CD4-positive, CD25-positive, alpha-beta regulatory T cell (primary cell): ENCODE data around the gene EEF1AKMT1. TPM values are rescaled to one million over a fixed set of nuclear protein-coding genes. Genes with fewer than 3 reads are reported as not detected.

Experiments used
- ATAC-seq, 2 donors: fragments of 150-1000 bp; cut with Tn5 transposase; one replicate each; pipeline ENCODE4 v1.10.0; 2021; ENCODE audit warnings: low read depth in 2 of 2, moderate number of reproducible peaks in 2 of 2, moderate library complexity in 1 of 2
- DNase-seq, 3 donors: peaks; one replicate each; pipeline versions ENCODE4 v3.0.0 to v3.0.0-alpha.2; 2012 to 2022; ENCODE audit warnings: mixed read lengths in 1 of 3
- H3K27ac ChIP-seq: one replicate; pipeline ENCODE4 v1.7.0; 2013; ENCODE audit warnings: mild to moderate bottlenecking, low read length; ENCODE audit not compliant: insufficient read depth, poor library complexity, severe bottlenecking
- H3K27me3 ChIP-seq: one replicate; pipeline ENCODE4 v1.7.0; 2013; ENCODE audit warnings: low read length; ENCODE audit not compliant: control insufficient read depth, insufficient read depth
- H3K36me3 ChIP-seq: one replicate; pipeline ENCODE4 v1.7.0; 2013; ENCODE audit warnings: mild to moderate bottlenecking, low read length, moderate library complexity; ENCODE audit not compliant: control insufficient read depth, insufficient read depth
- H3K4me1 ChIP-seq: 2 replicates; pipeline ENCODE4 v1.7.0; 2013; ENCODE audit warnings: mild to moderate bottlenecking, low read length; ENCODE audit not compliant: insufficient read depth, control insufficient read depth, poor library complexity, severe bottlenecking
- H3K4me3 ChIP-seq: one replicate; pipeline ENCODE4 v1.7.0; 2013; ENCODE audit warnings: low read depth, mild to moderate bottlenecking, low read length, moderate library complexity
- H3K9me3 ChIP-seq, 2 experiments: 1 replicate in 1 of 2; 2 replicates in 1 of 2; pipeline ENCODE4 v1.7.0; 2013; ENCODE audit warnings: low read length in 2 of 2, mild to moderate bottlenecking in 1 of 2, moderate library complexity in 1 of 2; ENCODE audit not compliant: control insufficient read depth in 2 of 2
- H3K27ac Mint-ChIP-seq, 3 donors: one replicate each; pipeline ENCODE4 v1.8.0; 2020 to 2022; ENCODE audit warnings: mild to moderate bottlenecking in 3 of 3, mixed read lengths in 3 of 3, moderate library complexity in 2 of 3
- H3K27me3 Mint-ChIP-seq: one replicate; pipeline ENCODE4 v1.8.0; 2022; ENCODE audit warnings: mild to moderate bottlenecking, mixed read lengths
- H3K36me3 Mint-ChIP-seq: one replicate; pipeline ENCODE4 v1.8.0; 2020; ENCODE audit warnings: mixed read lengths
- H3K4me1 Mint-ChIP-seq, 4 donors: one replicate each; pipeline ENCODE4 v1.8.0; 2020 to 2022; ENCODE audit warnings: mixed read lengths in 4 of 4, mild to moderate bottlenecking in 1 of 4
- H3K4me3 Mint-ChIP-seq, 4 donors: one replicate each; pipeline ENCODE4 v1.8.0; 2020 to 2022; ENCODE audit warnings: mild to moderate bottlenecking in 4 of 4, mixed read lengths in 4 of 4, moderate library complexity in 3 of 4
- H3K9me3 Mint-ChIP-seq, 7 donors: one replicate each; pipeline ENCODE4 v1.8.0; 2020 to 2022; ENCODE audit warnings: mixed read lengths in 7 of 7, mild to moderate bottlenecking in 3 of 7, moderate library complexity in 2 of 7
- polyA plus RNA-seq, 4 donors: library from polyadenylated mRNA; unstranded; fragments of 300-500 nt; fragmentation: Illumina TruSeq; gene quantifications; one replicate each; pipeline ENCODE4 v1.2.3, GENCODE V29; 2021
- total RNA-seq: library from RNA; stranded (reverse); gene quantifications from one replicate; pipeline ENCODE4 v1.2.3, GENCODE V29; 2022

Gene EEF1AKMT1
- total and polyA plus RNA-seq, 5 donors from 2014 or later = 3.0 to 22.4 (median 15.5) TPM

DNA sequence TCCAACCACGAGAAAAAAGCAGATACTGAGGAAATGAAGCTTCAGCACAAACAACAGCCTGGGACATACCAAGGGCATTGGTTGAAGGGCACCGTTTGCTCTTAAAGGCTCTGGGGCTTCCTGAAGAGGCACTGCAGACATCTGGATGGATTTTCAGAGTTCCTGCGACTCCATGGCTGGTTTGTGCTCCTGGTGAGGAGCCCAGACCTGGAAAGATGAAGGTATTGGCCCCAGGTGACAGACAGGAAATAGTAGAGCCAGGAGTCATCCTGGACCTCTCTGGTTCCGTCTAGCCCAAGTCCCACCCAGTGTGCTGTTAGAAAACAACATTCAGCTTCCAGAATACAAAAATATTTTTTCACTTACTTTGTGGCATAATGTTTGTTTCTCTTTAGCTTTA is 64.0 kb downstream of the EEF1AKMT1 start:
- Mint-ChIP-seq H3K4me1 (peaks cover 4 to 9% (median 8%) of the 10 kb centered on the region in 4 donors), H3K27ac (no peak overlapping the region), H3K4me3 (no peak overlapping the region), H3K9me3 (peaks cover 0 to 4% (median 0%) of the 10 kb centered on the region in 7 donors), H3K36me3 (no peaks in the 10 kb centered on the region), H3K27me3 (peaks cover 20% of the 10 kb centered on the region)
- DNase-seq (no peak), ATAC-seq (no peak)
- peaks cover 6% of the 10 kb centered on the region for H3K4me1 ChIP-seq
- H3K27me3 ChIP-seq = no peaks in the 10 kb centered on the region
- no peak overlapping the region for H3K4me3 ChIP-seq
- H3K27ac ChIP-seq = no peak overlapping the region
- H3K36me3 ChIP-seq = no peaks in the 10 kb centered on the region
- no peaks in the 10 kb centered on the region for H3K9me3 ChIP-seq

DNA sequence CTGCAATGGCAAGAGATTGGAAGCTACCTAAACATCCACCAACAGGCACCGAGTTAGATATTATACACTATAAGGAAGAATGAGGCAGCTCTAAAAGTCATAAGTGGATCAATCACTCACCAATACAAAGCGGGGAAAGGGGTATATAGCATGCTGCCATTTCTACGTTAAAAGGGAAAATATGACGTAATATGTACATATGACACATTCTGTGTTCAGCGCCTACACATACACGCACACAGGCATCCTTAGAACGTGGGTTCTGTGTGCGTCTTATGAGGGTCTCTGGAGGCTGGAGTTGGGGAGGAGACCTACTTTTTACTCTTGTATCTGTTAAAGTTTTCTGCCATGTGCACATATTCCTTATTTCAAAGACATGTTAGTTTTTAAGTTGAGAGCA is 64.4 kb downstream of the EEF1AKMT1 start:
- H3K4me1 Mint-ChIP-seq = peaks cover 4 to 11% (median 9%) of the 10 kb centered on the region in 4 donors
- Histone ChIP-seq H3K9me3 (no peaks in the 10 kb centered on the region), H3K27ac (no peak overlapping the region), H3K4me1 (peaks cover 6% of the 10 kb centered on the region), H3K4me3 (no peak overlapping the region), H3K36me3 (no peaks in the 10 kb centered on the region), H3K27me3 (no peaks in the 10 kb centered on the region)
- H3K9me3 Mint-ChIP-seq = peaks cover 0 to 4% (median 0%) of the 10 kb centered on the region in 7 donors
- DNase-seq (no peak), ATAC-seq (no peak)
- H3K36me3 Mint-ChIP-seq = no peaks in the 10 kb centered on the region
- peaks cover 20% of the 10 kb centered on the region for H3K27me3 Mint-ChIP-seq
- H3K27ac Mint-ChIP-seq = peak overlapping the region in 1 of 3 donors; percentile 12
- H3K4me3 Mint-ChIP-seq = no peak overlapping the region

DNA sequence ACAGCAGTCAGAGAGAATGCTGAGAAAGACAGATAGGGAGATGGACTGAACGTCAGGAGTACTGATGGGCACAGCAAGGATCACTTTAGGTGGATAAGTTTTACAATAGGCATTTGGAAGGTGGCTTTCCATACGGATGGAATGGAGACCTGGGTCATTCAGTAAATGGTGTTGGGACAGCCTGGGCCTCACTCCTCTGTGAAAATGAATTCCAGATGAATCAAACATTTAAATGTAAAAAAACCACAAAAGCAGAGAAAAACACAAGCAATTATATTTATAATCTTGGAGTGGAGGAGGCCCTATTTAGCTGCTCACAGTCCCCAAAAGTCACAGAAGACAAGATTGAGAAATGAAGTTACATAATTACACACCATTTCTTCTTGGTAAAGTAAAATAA is 65.5 kb downstream of the EEF1AKMT1 start:
- Histone ChIP-seq H3K4me1 (peaks cover 7% of the 10 kb centered on the region), H3K4me3 (no peak overlapping the region), H3K36me3 (no peaks in the 10 kb centered on the region), H3K9me3 (no peaks in the 10 kb centered on the region), H3K27me3 (no peaks in the 10 kb centered on the region), H3K27ac (no peak overlapping the region)
- H3K4me3 Mint-ChIP-seq = no peak overlapping the region
- peaks cover 0 to 3% (median 0%) of the 10 kb centered on the region in 7 donors for H3K9me3 Mint-ChIP-seq
- H3K4me1 Mint-ChIP-seq = peaks cover 4 to 10% (median 6%) of the 10 kb centered on the region in 4 donors
- no peak for ATAC-seq
- H3K27ac Mint-ChIP-seq = no peak overlapping the region
- no peaks in the 10 kb centered on the region for H3K36me3 Mint-ChIP-seq
- no peak for DNase-seq
- peaks cover 16% of the 10 kb centered on the region for H3K27me3 Mint-ChIP-seq

DNA sequence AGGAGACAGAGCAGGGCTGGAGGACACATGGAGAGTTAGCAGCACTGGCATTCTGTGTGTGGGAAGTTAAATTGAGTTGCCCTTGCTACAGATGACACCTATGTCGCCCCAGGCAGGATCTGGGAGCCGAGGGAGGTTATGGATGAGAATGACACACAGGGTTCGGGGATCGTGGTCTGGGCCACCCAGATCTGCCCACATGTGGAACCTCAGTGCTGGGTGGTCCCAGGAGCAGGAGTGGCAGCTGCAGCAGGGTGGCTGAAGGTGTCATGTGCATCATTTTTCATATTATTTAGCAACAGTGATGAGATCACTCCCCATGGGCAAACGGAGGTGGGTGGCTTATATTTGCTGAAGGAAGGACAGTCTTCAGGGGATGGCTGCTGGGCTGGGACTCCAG is 67.1 kb downstream of the EEF1AKMT1 start:
- H3K27ac ChIP-seq = no peak overlapping the region
- Mint-ChIP-seq H3K27ac (peak overlapping the region in 1 of 3 donors; percentile 61), H3K9me3 (peaks cover 0 to 3% (median 0%) of the 10 kb centered on the region in 7 donors), H3K4me3 (no peak overlapping the region), H3K36me3 (no peaks in the 10 kb centered on the region), H3K27me3 (peaks cover 26% of the 10 kb centered on the region), H3K4me1 (peaks cover 3 to 14% (median 9%) of the 10 kb centered on the region in 4 donors)
- no peaks in the 10 kb centered on the region for H3K9me3 ChIP-seq
- H3K4me1 ChIP-seq = peaks cover 12% of the 10 kb centered on the region
- no peaks in the 10 kb centered on the region for H3K36me3 ChIP-seq
- ATAC-seq (no peak), DNase-seq (no peak)
- peaks cover 9% of the 10 kb centered on the region for H3K27me3 ChIP-seq
- no peak overlapping the region for H3K4me3 ChIP-seq

DNA sequence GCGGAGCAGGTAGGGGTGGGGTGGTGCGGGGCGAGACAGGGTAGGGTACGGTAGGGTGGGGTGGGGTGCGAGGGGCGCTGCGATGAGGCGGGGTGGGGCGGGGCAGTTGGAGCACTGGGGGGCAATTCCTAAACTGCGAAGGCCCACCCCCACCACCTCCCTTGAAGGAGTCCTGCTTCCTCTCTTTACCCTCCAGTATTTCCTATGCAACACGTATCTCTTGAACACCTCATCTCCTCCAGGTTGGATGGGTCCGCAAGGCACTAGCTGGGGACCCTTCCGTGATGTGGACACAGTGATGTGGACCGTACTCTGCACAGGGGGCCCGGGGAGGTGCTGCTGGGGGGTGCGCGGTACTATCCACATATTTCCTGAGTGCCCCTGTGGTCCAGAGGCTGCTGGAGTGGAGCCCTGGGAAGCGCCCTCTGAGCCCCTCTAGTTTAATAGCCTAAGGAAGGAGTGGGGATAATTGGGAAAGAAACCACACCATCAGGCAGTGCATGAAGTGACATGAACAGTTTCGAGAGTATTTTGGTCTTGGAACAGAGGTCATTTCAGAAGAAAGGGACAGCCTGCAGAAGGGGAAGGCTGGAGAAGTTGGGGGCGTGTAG is 69.2 kb downstream of the EEF1AKMT1 start:
- peak overlapping the region; percentile 19 to 87 (median 76) for H3K4me3 Mint-ChIP-seq

DNA sequence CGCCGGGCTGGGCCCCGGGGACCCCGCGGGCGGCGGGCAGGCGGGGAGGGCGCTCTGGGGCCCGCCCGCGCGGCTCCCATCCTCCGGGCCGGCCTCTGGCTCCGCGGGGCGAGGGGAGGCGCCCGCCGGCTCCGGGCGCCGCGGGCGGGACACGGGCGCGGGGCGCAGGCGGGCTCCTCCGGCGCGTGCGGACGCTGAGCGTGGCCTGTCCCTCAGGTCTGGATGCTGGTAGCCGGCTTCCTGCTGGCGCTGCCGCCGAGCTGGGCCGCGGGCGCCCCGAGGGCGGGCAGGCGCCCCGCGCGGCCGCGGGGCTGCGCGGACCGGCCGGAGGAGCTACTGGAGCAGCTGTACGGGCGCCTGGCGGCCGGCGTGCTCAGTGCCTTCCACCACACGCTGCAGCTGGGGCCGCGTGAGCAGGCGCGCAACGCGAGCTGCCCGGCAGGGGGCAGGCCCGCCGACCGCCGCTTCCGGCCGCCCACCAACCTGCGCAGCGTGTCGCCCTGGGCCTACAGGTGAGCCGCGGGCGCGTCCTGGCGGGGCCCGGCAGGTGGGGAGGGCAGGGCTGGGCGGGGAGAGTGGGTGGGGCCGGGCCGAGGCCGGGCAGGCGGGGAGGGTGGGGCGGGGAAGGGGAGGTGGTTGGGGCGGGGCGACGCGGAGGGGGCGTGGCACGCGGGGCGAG is 69.8 kb downstream of the EEF1AKMT1 start:
- H3K4me1 ChIP-seq = peaks cover 12% of the 10 kb centered on the region
- peaks cover 28% of the 10 kb centered on the region for H3K27me3 ChIP-seq
- Mint-ChIP-seq H3K36me3 (no peaks in the 10 kb centered on the region), H3K27me3 (peaks cover 47% of the 10 kb centered on the region), H3K9me3 (peaks cover 0 to 5% (median 0%) of the 10 kb centered on the region in 7 donors), H3K4me1 (peaks cover 3 to 14% (median 11%) of the 10 kb centered on the region in 4 donors), H3K27ac (no peak overlapping the region), H3K4me3 (no peak overlapping the region)
- H3K36me3 ChIP-seq = no peaks in the 10 kb centered on the region
- no peaks in the 10 kb centered on the region for H3K9me3 ChIP-seq
- no peak overlapping the region for H3K4me3 ChIP-seq
- ATAC-seq (peak; percentile 91 to 93), DNase-seq (peak; percentile 67 to 83 (median 79))
- no peak overlapping the region for H3K27ac ChIP-seq

More for the DNA sequence above, 69.2 kb downstream of the EEF1AKMT1 start:
- H3K27ac ChIP-seq = no peak overlapping the region
- Mint-ChIP-seq H3K9me3 (peaks cover 0 to 4% (median 0%) of the 10 kb centered on the region in 7 donors), H3K27me3 (peaks cover 40% of the 10 kb centered on the region), H3K4me1 (peaks cover 3 to 14% (median 11%) of the 10 kb centered on the region in 4 donors), H3K36me3 (no peaks in the 10 kb centered on the region), H3K27ac (peak overlapping the region in 1 of 3 donors; percentile 66)
- DNase-seq = no peak
- peaks cover 12% of the 10 kb centered on the region for H3K4me1 ChIP-seq
- H3K27me3 ChIP-seq = peaks cover 24% of the 10 kb centered on the region
- no peaks in the 10 kb centered on the region for H3K36me3 ChIP-seq
- no peak for ATAC-seq
- no peak overlapping the region for H3K4me3 ChIP-seq
- no peaks in the 10 kb centered on the region for H3K9me3 ChIP-seq

DNA sequence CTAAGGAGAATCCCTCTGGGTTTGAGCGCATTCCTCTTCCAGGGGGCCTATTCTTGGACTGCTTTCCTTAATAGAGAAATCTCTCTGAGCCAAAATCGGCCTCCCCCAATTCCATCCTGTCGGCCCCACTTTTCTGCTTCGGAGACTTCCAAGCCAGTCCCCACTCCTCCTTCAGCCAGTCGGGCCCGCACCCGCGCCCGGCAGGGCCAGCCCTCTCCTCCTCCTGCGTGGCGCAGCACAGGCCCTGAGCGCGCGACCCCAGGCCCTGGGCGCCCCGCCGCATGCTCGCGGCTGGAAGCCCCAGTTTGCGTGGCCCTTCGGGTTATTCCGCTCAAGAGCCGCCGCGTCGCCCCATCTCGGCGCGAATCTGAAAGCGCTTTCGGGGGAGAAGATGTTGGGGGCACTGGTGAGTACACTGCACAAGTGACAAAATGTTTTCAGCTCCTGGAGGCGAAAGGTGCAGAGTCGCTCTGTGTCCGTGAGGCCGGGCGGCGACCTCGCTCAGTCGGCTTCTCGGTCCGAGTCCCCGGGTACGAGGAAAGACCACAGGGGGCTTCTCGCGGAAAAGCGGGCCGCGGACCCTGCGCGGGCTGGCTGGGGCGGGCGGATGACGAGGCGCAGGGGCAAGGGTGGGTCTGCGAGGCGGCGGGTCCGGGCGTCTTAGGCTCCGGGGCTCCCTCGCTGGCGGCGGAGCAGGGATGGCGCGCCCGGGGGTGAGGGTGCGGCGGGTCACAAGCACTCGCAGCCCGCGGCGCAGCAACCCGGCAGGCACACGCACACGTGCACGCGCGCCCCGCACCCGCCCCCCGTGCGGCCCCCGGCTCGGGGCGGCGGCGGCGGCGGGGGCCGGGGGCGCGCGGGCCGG is 70.6 kb downstream of the EEF1AKMT1 start, which contains the start of gene IL17D:
Gene IL17D, plus strand, starts transcription at position 785 of the 865 bp plus-strand sequence. CDS start 303 bp downstream, outside the sequence.
- ATAC-seq = peak in 1 of 2 donors; percentile 5
- Histone ChIP-seq H3K27ac (no peak within 1 kb of the TSS), H3K9me3 (no peaks in the 10 kb centered on the region), H3K4me1 (peaks cover 12% of the 10 kb centered on the region), H3K27me3 (peaks cover 28% of the 10 kb centered on the region), H3K4me3 (peak within 1 kb of the TSS; percentile 39), H3K36me3 (no peaks in the 10 kb centered on the region)
- H3K36me3 Mint-ChIP-seq = no peaks in the 10 kb centered on the region
- peaks cover 0 to 5% (median 0%) of the 10 kb centered on the region in 7 donors for H3K9me3 Mint-ChIP-seq
- H3K27me3 Mint-ChIP-seq = peaks cover 50% of the 10 kb centered on the region
- peak within 1 kb of the TSS; percentile 62 to 80 (median 66) for H3K27ac Mint-ChIP-seq
- H3K4me1 Mint-ChIP-seq = peaks cover 3 to 14% (median 11%) of the 10 kb centered on the region in 4 donors
- H3K4me3 Mint-ChIP-seq = peak within 1 kb of the TSS; percentile 84 to 95 (median 90)
- peak; percentile 7 to 41 (median 37) for DNase-seq
